DOHH2 (cell line): ENCODE measurements around the gene EIF5A.

Experiments
- H3F3A ChIP-seq: fragments of 200-600 bp; sonication (generic), shearing (Covaris generic); 2 replicates; pipeline ENCODE4 v1.6.0; 2016; ENCODE audit warnings: antibody characterized with exemption, mild to moderate bottlenecking; ENCODE audit not compliant: control insufficient read depth, insufficient read depth
- H3K27ac ChIP-seq: fragments of 200-600 bp; sonication (generic); 2 replicates; pipeline ENCODE4 v1.5.1; 2014; ENCODE audit warnings: low read depth, mild to moderate bottlenecking, low read length, moderate library complexity
- H3K27me3 ChIP-seq: fragments of 200-600 bp; sonication (generic); 2 replicates; pipeline ENCODE4 v1.6.1; 2014; ENCODE audit warnings: mild to moderate bottlenecking, low read length, mixed read lengths; ENCODE audit not compliant: control insufficient read depth
- H3K36me3 ChIP-seq: fragments of 200-600 bp; sonication (generic); 2 replicates; pipeline ENCODE4 v1.6.1; 2014; ENCODE audit warnings: mild to moderate bottlenecking, low read length, moderate library complexity, mixed read lengths; ENCODE audit not compliant: control insufficient read depth
- H3K4me1 ChIP-seq: fragments of 200-600 bp; sonication (generic); 2 replicates; pipeline ENCODE4 v1.6.1; 2014; ENCODE audit warnings: mild to moderate bottlenecking, low read length, mixed read lengths; ENCODE audit not compliant: control insufficient read depth
- H3K4me2 ChIP-seq: fragments of 200-600 bp; sonication (generic); 2 replicates; pipeline ENCODE4 v1.6.0; 2014; ENCODE audit warnings: mild to moderate bottlenecking, low read length, moderate library complexity
- H3K4me3 ChIP-seq: fragments of 200-600 bp; sonication (generic); 2 replicates; pipeline ENCODE4 v1.5.1; 2014; ENCODE audit warnings: mild to moderate bottlenecking, low read length, mixed read lengths
- H3K79me2 ChIP-seq: fragments of 200-600 bp; sonication (generic); 2 replicates; pipeline ENCODE4 v1.6.1; 2014; ENCODE audit warnings: mild to moderate bottlenecking, low read length, mixed read lengths; ENCODE audit not compliant: control insufficient read depth
- H3K9me2 ChIP-seq: fragments of 200-600 bp; sonication (generic); replicated peaks from 2 replicates; pipeline ENCODE4 v1.6.1; 2014; ENCODE audit warnings: mild to moderate bottlenecking, low read length, mixed read lengths; ENCODE audit not compliant: control insufficient read depth
- H3K9me3 ChIP-seq: fragments of 200-600 bp; sonication (generic); 2 replicates; pipeline ENCODE4 v1.6.1; 2014; ENCODE audit warnings: antibody characterized with exemption, low read length, mixed read lengths; ENCODE audit not compliant: control insufficient read depth, insufficient read depth
- H4K20me1 ChIP-seq: fragments of 200-600 bp; sonication (generic); 2 replicates; pipeline ENCODE4 v1.6.0; 2014; ENCODE audit warnings: low read depth, mild to moderate bottlenecking, antibody characterized with exemption, low read length, moderate library complexity; ENCODE audit not compliant: control insufficient read depth, insufficient read depth
- EZH2phosphoT487 ChIP-seq: fragments of 200-600 bp; sonication (generic); IDR thresholded peaks from 2 replicates; pipeline ENCODE4 v1.6.1; 2017; ENCODE audit warnings: borderline replicate concordance, mild to moderate bottlenecking, antibody characterized with exemption, low read length, moderate library complexity, mixed read lengths
- TF ChIP-seq, protein P1 (sequence below): fragments of 200-600 bp; sonication (generic); IDR thresholded peaks from one replicate; pipeline ENCODE4 v1.5.1; 2014; ENCODE audit warnings: antibody characterized with exemption, mild to moderate bottlenecking, low read depth, low read length; ENCODE audit not compliant: poor library complexity, severe bottlenecking

The EIF5A gene

GRCh38 chr17:7318121-7318860, 10.9 kb downstream of the EIF5A start:
- Histone ChIP-seq H3K79me2 (peaks cover 22% of the 10 kb centered on the region), H3K9me2 (no peaks in the 10 kb centered on the region), H3K9me3 (no peaks in the 10 kb centered on the region), H3K27ac (no peak overlapping the region), H3K4me2 (no peak overlapping the region), H3K4me3 (no peak overlapping the region), H4K20me1 (peaks cover 3% of the 10 kb centered on the region; the same call in 1 of the 2 replicates), H3K27me3 (no peaks in the 10 kb centered on the region), H3K4me1 (peaks cover 23% of the 10 kb centered on the region), H3K36me3 (peaks cover 79% of the 10 kb centered on the region), H3F3A (peaks cover 25% of the 10 kb centered on the region)
- TF ChIP-seq EZH2phosphoT487: no peak
- TF ChIP-seq, protein P1, sequence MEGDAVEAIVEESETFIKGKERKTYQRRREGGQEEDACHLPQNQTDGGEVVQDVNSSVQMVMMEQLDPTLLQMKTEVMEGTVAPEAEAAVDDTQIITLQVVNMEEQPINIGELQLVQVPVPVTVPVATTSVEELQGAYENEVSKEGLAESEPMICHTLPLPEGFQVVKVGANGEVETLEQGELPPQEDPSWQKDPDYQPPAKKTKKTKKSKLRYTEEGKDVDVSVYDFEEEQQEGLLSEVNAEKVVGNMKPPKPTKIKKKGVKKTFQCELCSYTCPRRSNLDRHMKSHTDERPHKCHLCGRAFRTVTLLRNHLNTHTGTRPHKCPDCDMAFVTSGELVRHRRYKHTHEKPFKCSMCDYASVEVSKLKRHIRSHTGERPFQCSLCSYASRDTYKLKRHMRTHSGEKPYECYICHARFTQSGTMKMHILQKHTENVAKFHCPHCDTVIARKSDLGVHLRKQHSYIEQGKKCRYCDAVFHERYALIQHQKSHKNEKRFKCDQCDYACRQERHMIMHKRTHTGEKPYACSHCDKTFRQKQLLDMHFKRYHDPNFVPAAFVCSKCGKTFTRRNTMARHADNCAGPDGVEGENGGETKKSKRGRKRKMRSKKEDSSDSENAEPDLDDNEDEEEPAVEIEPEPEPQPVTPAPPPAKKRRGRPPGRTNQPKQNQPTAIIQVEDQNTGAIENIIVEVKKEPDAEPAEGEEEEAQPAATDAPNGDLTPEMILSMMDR: no peak

DNA sequence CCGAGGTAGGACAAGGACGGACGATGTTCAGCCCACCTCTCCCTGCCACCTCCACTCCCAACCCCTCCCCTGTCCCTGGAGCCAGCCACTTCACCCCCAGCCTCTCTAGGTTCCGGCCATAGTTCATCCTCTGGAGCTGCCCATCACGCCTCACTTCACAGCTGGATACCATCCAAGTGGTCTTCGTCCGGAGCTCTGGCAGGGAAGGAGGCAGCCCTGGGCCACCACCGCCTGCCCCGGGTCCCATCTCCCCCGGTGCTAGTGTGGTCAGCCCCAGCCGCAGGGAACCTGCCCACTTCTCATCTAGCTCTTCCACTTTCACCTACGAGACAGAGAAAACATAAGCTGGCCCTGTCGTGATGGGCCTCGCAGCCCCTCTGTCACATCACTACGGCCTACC, 14.0 kb downstream of the EIF5A start:
- Histone ChIP-seq H3K36me3 (peaks cover 83% of the 10 kb centered on the region), H3K9me2 (no peaks in the 10 kb centered on the region)

DNA sequence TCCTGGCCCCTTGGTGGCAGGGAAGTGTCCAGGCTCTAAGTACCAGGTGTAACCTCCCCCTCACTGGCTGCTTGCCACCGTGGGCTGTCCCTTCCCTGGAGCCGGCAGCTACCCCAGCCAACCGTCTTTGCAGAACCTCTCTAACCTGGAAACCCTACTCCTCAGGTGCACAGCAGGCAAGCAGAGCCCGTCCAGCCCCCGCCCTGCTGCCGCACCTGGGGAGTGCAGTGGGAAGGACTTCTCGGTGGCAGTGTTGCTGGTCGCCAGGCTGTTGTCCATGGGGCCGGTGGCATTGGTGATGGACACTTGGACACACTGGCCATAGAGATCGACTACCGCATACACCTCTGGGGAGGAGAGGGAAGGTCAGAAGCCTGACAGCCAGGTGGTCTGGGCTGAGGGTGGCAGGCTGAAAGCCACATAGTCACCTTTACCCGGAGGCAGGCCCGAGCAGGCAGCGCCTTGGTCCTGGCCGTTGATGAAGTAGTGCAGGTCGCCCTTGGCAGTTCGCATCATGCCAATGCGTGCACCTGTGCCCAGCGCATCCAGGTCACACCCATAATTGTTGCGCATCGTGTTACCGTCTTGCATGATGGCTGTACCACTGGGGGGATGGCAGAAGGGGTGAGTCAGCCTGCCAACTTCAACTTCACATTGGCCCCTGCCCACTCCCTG, 15.2 kb downstream of the EIF5A start:
- no peak overlapping the region for H3K27ac ChIP-seq
- no peaks in the 10 kb centered on the region for H3K27me3 ChIP-seq
- 0 out of 2 replicates have a peak, but pooled peaks cover under 1% of the 10 kb centered on the region for H3F3A ChIP-seq
- peaks cover 27% of the 10 kb centered on the region for H3K79me2 ChIP-seq
- no peak overlapping the region for H3K4me3 ChIP-seq
- H3K4me2 ChIP-seq: no peak overlapping the region
- no peak for TF ChIP-seq EZH2phosphoT487
- TF ChIP-seq, protein P1: no peak
- H3K36me3 ChIP-seq: peaks cover 83% of the 10 kb centered on the region
- H3K9me3 ChIP-seq: no peaks in the 10 kb centered on the region
- H4K20me1 ChIP-seq: no peaks in the 10 kb centered on the region
- H3K9me2 ChIP-seq: no peaks in the 10 kb centered on the region
- peaks cover 7% of the 10 kb centered on the region for H3K4me1 ChIP-seq

More for the DNA sequence above, 14.0 kb downstream of the EIF5A start:
- no peak overlapping the region for H3K4me3 ChIP-seq
- H3K27me3 ChIP-seq: no peaks in the 10 kb centered on the region
- H3K4me1 ChIP-seq: no peaks in the 10 kb centered on the region; the same call in 1 of the 2 replicates
- TF ChIP-seq, protein P1: no peak
- no peak for TF ChIP-seq EZH2phosphoT487
- peaks cover 15% of the 10 kb centered on the region for H3K79me2 ChIP-seq
- H4K20me1 ChIP-seq: no peaks in the 10 kb centered on the region
- H3K4me2 ChIP-seq: no peak overlapping the region
- no peaks in the 10 kb centered on the region for H3K9me3 ChIP-seq
- H3K27ac ChIP-seq: no peak overlapping the region
- peaks cover 8% of the 10 kb centered on the region; the same call in 1 of the 2 replicates for H3F3A ChIP-seq
